K562 (cell line): ENCODE measurements around the gene NPB. TPM values are rescaled to one million over a fixed set of nuclear protein-coding genes. Genes with fewer than 3 reads are reported as not detected.

Source experiments
- ATAC-seq: fragments of 200-7000 bp; cut with Tn5 transposase; 3 replicates; pipeline ENCODE4 v1.9.1; 2020; ENCODE audit warnings: moderate library complexity
- BruUV-seq: library from RNA; stranded (reverse); fragments of 400-500 nt; replicated peaks from 2 replicates; lab custom pipeline; 2021; lab: Mats Ljungman, UMichigan
- CTCF ChIA-PET: fragments of 300-600 bp; formaldehyde crosslinking; extraction: SDS; loops from one replicate; lab custom pipeline; 2021; ENCODE audit warnings: low intra/inter-chr PET ratio; lab: Yijun Ruan, JAX
- POLR2A ChIA-PET: fragments of 300-600, 350-650 bp; sonication (Branson Sonifier 250); formaldehyde crosslinking; extraction: SDS; loops from one replicate; lab custom pipeline; 2021; ENCODE audit warnings: antibody characterized with exemption, inconsistent platforms; lab: Yijun Ruan, JAX
- DNase-seq, 4 experiments: peaks; one replicate each; pipeline versions ENCODE4 v3.0.0 to v3.0.0-alpha.2; 2011 to 2018; ENCODE audit warnings: low spot score in 3 of 4, mixed read lengths in 3 of 4; ENCODE audit errors: extremely low read depth in 1 of 4
- FAIRE-seq: peaks from 2 replicates; lab custom pipeline; 2011; peaks lifted over from hg19 to GRCh38; lab: Jason Lieb, UNC
- H2AFZ ChIP-seq: 2 replicates; pipeline ENCODE4 v1.6.0; 2011; ENCODE audit warnings: low read depth, low read length, control low read depth, inconsistent platforms
- H3K27ac ChIP-seq: fragments of 200-600 bp; 3 replicates; pipeline ENCODE4 v1.8.0; 2011; ENCODE audit warnings: low read depth, mild to moderate bottlenecking, control low read depth, inconsistent platforms, low read length, moderate library complexity, mixed read lengths; ENCODE audit errors: extremely low read depth
- H3K27me3 ChIP-seq, 2 experiments: fragments of 300-600 bp in 1 of 2; 2 replicates in 1 of 2; 3 replicates in 1 of 2; pipeline versions ENCODE4 v1.6.0 to v1.8.0; 2011; ENCODE audit warnings: inconsistent platforms in 2 of 2, low read length in 2 of 2, mild to moderate bottlenecking in 1 of 2, mixed read lengths in 1 of 2, moderate library complexity in 1 of 2; ENCODE audit not compliant: control insufficient read depth in 2 of 2, insufficient read depth in 2 of 2
- H3K36me3 ChIP-seq: fragments of 300-600 bp; 3 replicates; pipeline ENCODE4 v1.8.0; 2011; ENCODE audit warnings: mild to moderate bottlenecking, low read length, inconsistent platforms; ENCODE audit not compliant: control insufficient read depth, insufficient read depth
- H3K4me1 ChIP-seq, 2 experiments: fragments of 200-600 bp in 1 of 2; replicated peaks in 1 of 2; 2 replicates in 1 of 2; 3 replicates in 1 of 2; pipeline versions ENCODE4 v1.5.1 to v1.8.0; 2011; ENCODE audit warnings: inconsistent platforms in 2 of 2, low read length in 2 of 2, mild to moderate bottlenecking in 1 of 2, mixed read lengths in 1 of 2, moderate library complexity in 1 of 2; ENCODE audit not compliant: control insufficient read depth in 2 of 2, insufficient read depth in 2 of 2
- H3K4me2 ChIP-seq: 2 replicates; pipeline ENCODE4 v1.6.1; 2011; ENCODE audit warnings: low read length, control low read depth, inconsistent platforms, mixed read lengths; ENCODE audit not compliant: insufficient read depth
- H3K4me3 ChIP-seq: fragments of 200-600 bp; sonication (generic), shearing (Covaris generic); 2 replicates; pipeline ENCODE4 v1.5.1; 2016; ENCODE audit warnings: control low read depth, inconsistent platforms
- H3K79me2 ChIP-seq: fragments of 200-600 bp; 3 replicates; pipeline ENCODE4 v1.8.0; 2011; ENCODE audit warnings: low read length, inconsistent platforms; ENCODE audit not compliant: control insufficient read depth, insufficient read depth
- H3K9ac ChIP-seq, 2 experiments: 2 replicates each; pipeline versions ENCODE4 v1.6.0 to v1.6.1; 2011; ENCODE audit warnings: low read depth in 2 of 2, low read length in 2 of 2, control low read depth in 1 of 2, inconsistent platforms in 1 of 2, mild to moderate bottlenecking in 1 of 2, mixed read lengths in 1 of 2; ENCODE audit not compliant: insufficient read depth in 1 of 2
- H3K9me1 ChIP-seq: one replicate; pipeline ENCODE4 v1.6.0; 2011; ENCODE audit warnings: inconsistent platforms, mild to moderate bottlenecking, low read length, moderate library complexity; ENCODE audit not compliant: control insufficient read depth, insufficient read depth
- H3K9me3 ChIP-seq: replicated peaks from 2 replicates; pipeline ENCODE4 v1.5.1; 2011; ENCODE audit warnings: low read depth, low read length, inconsistent platforms; ENCODE audit not compliant: control insufficient read depth, insufficient read depth
- H4K20me1 ChIP-seq: replicated peaks from 2 replicates; pipeline ENCODE4 v1.6.1; 2011; ENCODE audit warnings: low read length, inconsistent platforms, mixed read lengths; ENCODE audit not compliant: control insufficient read depth, insufficient read depth
- CC2D1A ChIP-seq: fragments of 450-650 bp; IDR thresholded peaks from 2 replicates; pipeline ENCODE4 v1.6.1; 2017; ENCODE audit warnings: mild to moderate bottlenecking
- CHD2 ChIP-seq: IDR thresholded peaks from 2 replicates; pipeline ENCODE4 v1.6.1; 2011; ENCODE audit warnings: low read depth, low read length
- EWSR1 ChIP-seq: fragments of 450-650 bp; IDR thresholded peaks from 2 replicates; pipeline ENCODE4 v1.6.1; 2018; ENCODE audit warnings: borderline replicate concordance, mild to moderate bottlenecking, low read depth, moderate library complexity; ENCODE audit not compliant: partially characterized antibody
- MIER1 ChIP-seq: fragments of 450-650 bp; IDR thresholded peaks from 2 replicates; pipeline ENCODE4 v1.6.1; 2016; ENCODE audit warnings: antibody characterized with exemption, mild to moderate bottlenecking, low read depth
- NR2C2 ChIP-seq, 2 experiments: fragments of 200-800 bp in 1 of 2; sonication (Bioruptor generic) in 1 of 2; sonication (generic) in 1 of 2; formaldehyde crosslinking in 1 of 2; IDR thresholded peaks; 2 replicates each; pipeline versions ENCODE4 v1.6.1 to v1.8.0; 2016 to 2022; ENCODE audit warnings: mild to moderate bottlenecking in 1 of 2, missing compliant biosample characterization in 1 of 2, missing genetic modification characterization in 1 of 2, missing genetic modification reagents in 1 of 2
- PHF20 ChIP-seq: fragments of 450-650 bp; IDR thresholded peaks from 2 replicates; pipeline ENCODE4 v1.6.1; 2018; ENCODE audit not compliant: partially characterized antibody
- POU5F1 ChIP-seq: fragments of 150-350 bp; IDR thresholded peaks from 2 replicates; pipeline ENCODE4 v1.6.1; 2014; ENCODE audit warnings: borderline replicate concordance, low read length, low read depth, mild to moderate bottlenecking; ENCODE audit not compliant: partially characterized antibody
- RAD51 ChIP-seq: fragments of 450-650 bp; IDR thresholded peaks from 2 replicates; pipeline ENCODE4 v1.7.1; 2016; ENCODE audit warnings: low read depth, mild to moderate bottlenecking, borderline replicate concordance
- SRSF9 ChIP-seq: fragments of 200-400 bp; formaldehyde crosslinking; IDR thresholded peaks from 2 replicates; pipeline ENCODE4 v1.6.1; 2017; ENCODE audit warnings: low read depth, low read length, borderline replicate concordance
- TSC22D4 ChIP-seq: fragments of 450-650 bp; IDR thresholded peaks from 2 replicates; pipeline ENCODE4 v1.6.1; 2016; ENCODE audit warnings: missing genetic modification characterization, missing biosample characterization, control low read depth
- XRCC5 ChIP-seq: fragments of 200-400 bp; formaldehyde crosslinking; IDR thresholded peaks from 2 replicates; pipeline ENCODE4 v1.6.1; 2017; ENCODE audit warnings: low read depth, mild to moderate bottlenecking, low read length
- ZNF263 ChIP-seq: sonication (generic); formaldehyde crosslinking; IDR thresholded peaks from 2 replicates; pipeline ENCODE4 v1.8.0; 2022; ENCODE audit warnings: mild to moderate bottlenecking, missing genetic modification reagents, borderline replicate concordance
- ZNF3 ChIP-seq: fragments of 250-450 bp; sonication (Bioruptor Pico); IDR thresholded peaks from 2 replicates; pipeline ENCODE4 v1.5.0; 2021; ENCODE audit warnings: mild to moderate bottlenecking, moderate library complexity
- ZNF324 ChIP-seq: fragments of 250-450 bp; sonication (Bioruptor Pico); IDR thresholded peaks from 2 replicates; pipeline ENCODE4 v1.4.0; 2020; ENCODE audit warnings: mild to moderate bottlenecking
- WGBS: fragments of 100-300 bp; shearing (Covaris generic); methylation state at CpG from one replicate; pipeline ENCODE4 v1.1.6; 2016; ENCODE audit warnings: low coverage, mixed read lengths; ENCODE audit not compliant: insufficient coverage; ENCODE audit errors: missing lambda C conversion rate; 5-methylcytosine and 5-hydroxymethylcytosine counted together
- in situ Hi-C: fragments of 300-500 bp; cut with MboI; formaldehyde crosslinking; loops from 4 replicates; pipeline ENCODE4 v1.15.0; 2018; ENCODE audit warnings: inconsistent platforms, mixed read lengths
- intact Hi-C: fragments of 100-400 bp; cut with micrococcal nuclease; formaldehyde crosslinking; loops from 2 replicates; pipeline ENCODE4 v1.14.2; 2022
- polyA plus RNA-seq, 8 experiments: library from polyadenylated mRNA; depleted of rRNA in 4 of 8; stranded (reverse) in 5 of 8; unstranded in 3 of 8; fragments of >200 nt; fragmentation: Nextera tagmentation in 2 of 8; fragmentation: Illumina TruSeq in 1 of 8; extraction: Ambion mirVana in 2 of 8; extraction: Trizol in 1 of 8; gene quantifications; 2 replicates each; pipeline versions ENCODE4 v1.2.1 to v1.2.3, GENCODE V29; 2011 to 2014; ENCODE audit warnings: inconsistent platforms in 1 of 8, missing spikeins in 1 of 8
- total RNA-seq, 7 experiments: library from RNA; depleted of rRNA in 6 of 7; stranded (reverse); fragments of >200 nt in 6 of 7; fragmentation: Illumina TruSeq in 2 of 7; extraction: Trizol in 2 of 7; gene quantifications; 2 replicates each; pipeline versions ENCODE4 v1.2.1 to v1.2.3, GENCODE V29; 2011 to 2021; ENCODE audit warnings: low replicate concordance in 1 of 7
- TF ChIP-seq, protein P1 (sequence below): fragments of 450-650 bp; formaldehyde crosslinking; IDR thresholded peaks from 2 replicates; pipeline ENCODE4 v1.4.0; 2020; ENCODE audit warnings: mild to moderate bottlenecking

The NPB gene
- total and polyA plus RNA-seq, 9 of the 15 experiments (the other 6 are each of a cell fraction or from before 2014, with no cell fraction given), result 0.03 to 0.61 (median 0.14) TPM; not detected in 2

DNA sequence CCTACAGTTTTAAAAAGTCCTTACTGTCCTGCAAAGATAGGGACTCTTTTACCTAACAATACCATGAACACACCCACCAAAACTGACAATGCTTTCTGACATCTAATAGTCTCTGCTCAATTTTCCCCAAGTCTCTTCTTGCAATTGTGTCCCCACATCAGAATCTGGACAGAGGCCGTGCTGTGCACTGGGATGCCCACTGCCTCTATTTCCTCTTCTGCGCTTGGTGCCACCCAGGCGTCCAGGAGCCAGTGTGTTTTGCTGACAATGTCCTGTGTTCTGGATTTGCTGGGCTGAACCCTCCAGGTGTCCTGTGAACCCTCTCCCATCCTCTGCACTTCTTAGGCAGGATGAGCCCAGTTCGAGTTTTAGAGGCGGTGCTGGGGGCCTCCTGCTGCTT is 24.5 kb upstream of the NPB start (continued):
- TF ChIP-seq NR2C2 (CRISPR knock-in tag; IDR thresholded peaks at IDR 0.05), result no peak
- no peak for TF ChIP-seq NR2C2 (tag; IDR thresholded peaks at IDR 0.05)
- no peak for TF ChIP-seq PHF20
- no peak for TF ChIP-seq XRCC5
- no peak for TF ChIP-seq CC2D1A

GRCh38 chr17:81878294-81878693 is 23.7 kb upstream of the NPB start:
- no peak for FAIRE-seq
- no peak for DNase-seq
- no peak overlapping the region for H2AFZ ChIP-seq
- in situ Hi-C loops, result no loop called here
- no peak overlapping the region for H3K4me2 ChIP-seq
- ATAC-seq, result no peak
- POLR2A ChIA-PET, result interaction anchor here (7.3 kb wide), 1 partner anchor 9 kb away, joined by 85 read pairs; the partner anchor contains the start of genes ALYREF and ANAPC11
- no peaks in the 10 kb centered on the region for H4K20me1 ChIP-seq
- H3K9ac ChIP-seq, result no peak overlapping the region
- no peaks in the 10 kb centered on the region; the same call in 2 of the 3 replicates for H3K79me2 ChIP-seq
- H3K27me3 ChIP-seq, result no peaks in the 10 kb centered on the region
- no peak overlapping the region for H3K27ac ChIP-seq
- no peak overlapping the region for H3K4me3 ChIP-seq
- TF ChIP-seq TSC22D4 (tag), result no peak
- TF ChIP-seq SRSF9, result no peak
- TF ChIP-seq POU5F1, result no peak
- no peak for TF ChIP-seq ZNF3 (CRISPR knock-in tag)
- TF ChIP-seq EWSR1, result no peak
- no peak for TF ChIP-seq ZNF263 (CRISPR knock-in tag)
- TF ChIP-seq ZNF324 (CRISPR knock-in tag), result no peak
- TF ChIP-seq, protein P1, sequence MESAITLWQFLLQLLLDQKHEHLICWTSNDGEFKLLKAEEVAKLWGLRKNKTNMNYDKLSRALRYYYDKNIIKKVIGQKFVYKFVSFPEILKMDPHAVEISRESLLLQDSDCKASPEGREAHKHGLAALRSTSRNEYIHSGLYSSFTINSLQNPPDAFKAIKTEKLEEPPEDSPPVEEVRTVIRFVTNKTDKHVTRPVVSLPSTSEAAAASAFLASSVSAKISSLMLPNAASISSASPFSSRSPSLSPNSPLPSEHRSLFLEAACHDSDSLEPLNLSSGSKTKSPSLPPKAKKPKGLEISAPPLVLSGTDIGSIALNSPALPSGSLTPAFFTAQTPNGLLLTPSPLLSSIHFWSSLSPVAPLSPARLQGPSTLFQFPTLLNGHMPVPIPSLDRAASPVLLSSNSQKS (CRISPR knock-in tag), result no peak
- TF ChIP-seq CHD2, result no peak
- TF ChIP-seq RAD51, result no peak
- TF ChIP-seq MIER1, result no peak
- H3K9me3 ChIP-seq, result no peaks in the 10 kb centered on the region
- 86% methylated on average over 3 of the region's 3 CpGs for WGBS
- intact Hi-C loops, result no loop called here
- peaks cover 0 to 6% of the 10 kb centered on the region in 2 experiments; a peak in 2 of 5 replicates for H3K4me1 ChIP-seq
- peaks cover 53% of the 10 kb centered on the region for H3K36me3 ChIP-seq
- H3K9me1 ChIP-seq, result no peaks in the 10 kb centered on the region
- CTCF ChIA-PET, result no interaction called here
- no TSS peak for BruUV-seq
